GM23248 (cell line): ENCODE measurements around the gene KCNMA1.

ENCODE experiments used
- EZH2 ChIP-seq: fragments of 200-600 bp; sonication (generic); IDR thresholded peaks from 2 replicates; pipeline ENCODE4 v1.6.1; 2018; ENCODE audit warnings: antibody characterized with exemption, mild to moderate bottlenecking; ENCODE audit not compliant: insufficient read depth, poor library complexity, severe bottlenecking
- EZH2phosphoT487 ChIP-seq: fragments of 200-600 bp; sonication (generic); IDR thresholded peaks from 2 replicates; pipeline ENCODE4 v1.6.1; 2018; ENCODE audit warnings: antibody characterized with exemption, moderate library complexity, mild to moderate bottlenecking, low read depth; ENCODE audit not compliant: insufficient read depth

- TF ChIP-seq EZH2, result no peak
- no peak for TF ChIP-seq EZH2phosphoT487
These were observed 225.8 kb downstream of the KCNMA1 start for GRCh38 chr10:77411805-77412204.
